SJSA1 (cell line): Measurements from ENCODE around the gene PARS2. TPM values are rescaled to one million over a fixed set of nuclear protein-coding genes. Genes with fewer than 3 reads are reported as not detected.
"Not testable (repeated sequence)": the region's sequence is repeated elsewhere in the genome, so short reads cannot be mapped to it uniquely, and the experiment has no call there.

Source experiments
- DNase-seq, 2 experiments: peaks; one replicate each; pipeline ENCODE4 v3.0.0-alpha.2; 2015 to 2020; ENCODE audit warnings: low spot score in 2 of 2, low read depth in 1 of 2
- H3K27ac ChIP-seq: fragments of 250-450 bp; sonication (Bioruptor Pico); 2 replicates; pipeline ENCODE4 v1.5.1; 2020; ENCODE audit warnings: mild to moderate bottlenecking, moderate library complexity
- H3K27me3 ChIP-seq: fragments of 250-450 bp; sonication (Bioruptor Pico); replicated peaks from 2 replicates; pipeline ENCODE4 v1.5.1; 2020; ENCODE audit warnings: mild to moderate bottlenecking, moderate library complexity
- H3K36me3 ChIP-seq: fragments of 250-450 bp; sonication (Bioruptor Pico); 2 replicates; pipeline ENCODE4 v1.5.1; 2020; ENCODE audit warnings: mild to moderate bottlenecking
- H3K4me1 ChIP-seq: fragments of 250-450 bp; sonication (Bioruptor Pico); replicated peaks from 2 replicates; pipeline ENCODE4 v1.6.1; 2021; ENCODE audit warnings: mild to moderate bottlenecking
- H3K4me3 ChIP-seq: fragments of 250-450 bp; sonication (Bioruptor Pico); 2 replicates; pipeline ENCODE4 v1.5.1; 2020; ENCODE audit warnings: mild to moderate bottlenecking
- H3K9me3 ChIP-seq: fragments of 250-450 bp; sonication (Bioruptor Pico); replicated peaks from 2 replicates; pipeline ENCODE4 v1.5.1; 2020; ENCODE audit warnings: mild to moderate bottlenecking
- total RNA-seq: library from RNA; depleted of rRNA; stranded (reverse); fragments of >200 nt; shearing (Covaris generic); gene quantifications from 2 replicates; pipeline ENCODE4 v1.2.3, GENCODE V29; 2014

PARS2 gene
- total RNA-seq, 1 experiment from 2014 or later, result 4.6 TPM

DNA sequence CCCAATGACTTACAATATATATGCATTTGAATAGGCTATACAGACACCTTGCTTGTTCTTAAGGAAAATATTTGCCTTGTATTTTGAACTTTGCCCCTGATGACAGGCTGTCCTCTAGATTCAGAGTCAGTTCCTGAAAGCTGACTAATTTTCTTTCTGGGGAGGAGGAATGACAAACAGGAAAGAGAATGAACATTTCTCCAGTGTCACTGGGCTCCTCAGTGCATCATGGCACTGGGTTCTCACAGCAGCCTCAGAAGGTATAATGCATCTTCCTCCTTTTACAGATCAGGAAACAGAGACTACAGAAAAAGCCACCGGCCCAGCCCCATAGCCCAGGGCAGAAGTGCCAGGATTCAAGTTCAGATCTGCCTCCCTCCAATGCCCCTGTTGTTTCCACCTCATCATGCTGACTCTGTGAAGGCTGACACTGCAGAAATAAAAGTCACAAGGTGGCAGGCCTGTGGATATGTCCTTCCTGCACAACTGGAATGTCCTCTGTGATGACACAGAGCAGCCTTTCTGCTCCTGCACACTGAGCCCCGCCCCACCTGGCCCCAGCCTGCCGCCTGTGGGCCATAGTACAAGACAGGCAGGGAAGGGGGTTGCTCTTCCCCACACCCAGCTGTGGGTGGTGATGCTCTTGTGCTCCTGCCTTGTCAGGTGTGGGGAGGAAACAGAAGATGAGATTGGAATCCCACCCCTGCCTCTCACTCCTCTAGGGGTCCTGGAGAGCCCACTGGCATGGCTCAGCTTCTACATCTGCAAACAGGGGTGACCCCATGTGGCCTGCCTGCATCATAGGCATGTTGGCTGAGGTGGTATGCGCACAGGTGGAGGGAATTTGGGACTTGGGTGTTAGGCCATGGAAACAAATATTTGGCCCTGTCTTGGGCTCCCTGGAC lies 30.4 kb upstream of the PARS2 start:
- H3K27ac ChIP-seq, result no peak overlapping the region
- no peaks in the 10 kb centered on the region for H3K4me1 ChIP-seq
- no peak overlapping the region for H3K4me3 ChIP-seq
- H3K27me3 ChIP-seq, result peaks cover 18% of the 10 kb centered on the region
- no peaks in the 10 kb centered on the region for H3K36me3 ChIP-seq
- DNase-seq, result no peak
- H3K9me3 ChIP-seq, result peaks cover 9% of the 10 kb centered on the region; the same call in 1 of the 2 replicates

DNA sequence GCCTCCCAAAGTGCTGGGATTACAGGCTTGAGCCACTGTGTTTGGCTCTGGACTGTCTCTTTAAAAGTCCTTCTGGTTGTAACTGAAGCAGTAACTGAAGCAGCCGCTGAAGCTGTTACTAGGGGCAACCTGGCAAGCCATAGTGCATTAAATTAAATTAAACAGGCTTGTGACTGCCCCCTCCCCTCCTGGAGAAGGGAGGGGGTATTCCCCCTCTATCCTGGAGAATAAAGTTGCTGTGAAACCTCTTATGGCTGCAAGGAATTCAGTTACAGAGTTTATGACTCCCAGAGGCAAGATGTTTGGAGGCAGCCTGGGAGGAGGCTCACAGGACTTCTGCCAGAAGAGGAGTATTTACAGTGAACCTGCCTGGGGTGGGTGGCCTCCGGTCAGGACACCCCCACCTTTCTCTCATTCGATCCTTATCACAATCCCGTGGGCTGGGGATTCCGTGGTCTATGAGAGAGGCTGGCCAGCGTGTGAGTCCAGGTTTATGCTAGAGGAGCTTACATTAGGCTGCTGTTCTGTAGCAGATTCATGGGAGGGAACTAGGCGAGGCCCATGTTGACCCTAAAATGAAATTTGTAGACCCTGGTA lies 28.5 kb upstream of the PARS2 start:
- Histone ChIP-seq H3K27me3 (0 out of 2 replicates have a peak, but pooled peaks cover 7% of the 10 kb centered on the region), H3K9me3 (peaks cover 9% of the 10 kb centered on the region; the same call in 1 of the 2 replicates), H3K27ac (no peak overlapping the region), H3K4me1 (no peaks in the 10 kb centered on the region), H3K36me3 (no peaks in the 10 kb centered on the region), H3K4me3 (no peak overlapping the region)
- no peak for DNase-seq

DNA sequence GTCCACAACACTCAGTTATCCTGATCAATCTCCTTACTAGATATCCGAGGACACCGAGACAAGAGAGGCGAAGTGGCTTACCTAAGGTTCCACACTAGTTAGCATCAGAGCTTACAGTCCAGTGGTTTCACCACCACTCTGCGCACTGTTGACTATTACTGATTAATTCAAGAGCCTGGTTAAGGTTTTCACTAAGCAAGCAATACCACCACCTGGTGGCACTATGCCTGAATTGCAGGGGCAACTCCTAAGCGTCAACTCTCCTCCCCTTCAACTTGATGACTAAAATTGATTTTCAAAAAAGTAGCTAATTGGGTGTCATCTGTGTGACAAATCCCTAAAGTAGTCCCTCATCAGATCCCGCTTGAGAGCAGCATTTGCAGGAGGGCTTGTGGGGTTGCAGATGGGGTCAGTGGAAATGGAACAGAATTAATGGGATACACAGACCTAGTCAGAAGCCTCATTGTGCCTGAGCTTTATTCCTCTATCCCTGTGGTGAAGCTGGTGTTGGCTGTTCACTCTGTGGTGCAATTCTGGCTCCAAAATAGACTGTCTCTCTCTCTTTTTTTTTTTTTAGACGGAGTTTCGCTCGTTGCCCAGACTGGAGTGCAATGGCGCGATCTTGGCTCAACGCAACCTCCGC lies 27.7 kb upstream of the PARS2 start:
- Histone ChIP-seq H3K4me3 (no peak overlapping the region), H3K4me1 (no peaks in the 10 kb centered on the region), H3K9me3 (peaks cover 9% of the 10 kb centered on the region; the same call in 1 of the 2 replicates), H3K27me3 (peaks cover 11% of the 10 kb centered on the region; the same call in 1 of the 2 replicates), H3K36me3 (no peaks in the 10 kb centered on the region), H3K27ac (no peak overlapping the region)
- DNase-seq, result no peak

DNA sequence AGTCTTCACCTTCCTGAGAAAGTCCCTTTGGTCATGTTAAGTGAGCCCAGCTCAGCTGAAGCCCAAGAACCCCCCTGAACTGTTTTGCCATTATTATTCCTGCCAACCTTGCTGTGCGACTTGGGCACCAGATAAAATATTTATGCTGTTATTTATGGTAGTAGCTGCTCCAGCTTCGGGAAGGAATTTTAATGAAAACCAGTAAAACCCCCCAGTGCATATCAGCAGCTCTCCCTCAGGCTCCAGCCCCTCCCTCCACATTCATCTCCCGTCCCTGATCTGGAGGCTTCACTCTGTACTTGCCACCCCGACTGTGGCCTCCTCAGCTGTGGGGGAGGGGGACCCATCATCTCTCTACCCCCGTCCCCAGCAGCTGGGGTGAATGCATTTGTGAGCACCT lies 24.1 kb upstream of the PARS2 start:
- H3K4me3 ChIP-seq, result no peak overlapping the region
- no peaks in the 10 kb centered on the region for H3K36me3 ChIP-seq
- no peak for DNase-seq
- H3K27ac ChIP-seq, result no peak overlapping the region
- no peaks in the 10 kb centered on the region for H3K4me1 ChIP-seq
- H3K27me3 ChIP-seq, result peaks cover 23% of the 10 kb centered on the region
- H3K9me3 ChIP-seq, result peaks cover 9% of the 10 kb centered on the region; the same call in 1 of the 2 replicates

DNA sequence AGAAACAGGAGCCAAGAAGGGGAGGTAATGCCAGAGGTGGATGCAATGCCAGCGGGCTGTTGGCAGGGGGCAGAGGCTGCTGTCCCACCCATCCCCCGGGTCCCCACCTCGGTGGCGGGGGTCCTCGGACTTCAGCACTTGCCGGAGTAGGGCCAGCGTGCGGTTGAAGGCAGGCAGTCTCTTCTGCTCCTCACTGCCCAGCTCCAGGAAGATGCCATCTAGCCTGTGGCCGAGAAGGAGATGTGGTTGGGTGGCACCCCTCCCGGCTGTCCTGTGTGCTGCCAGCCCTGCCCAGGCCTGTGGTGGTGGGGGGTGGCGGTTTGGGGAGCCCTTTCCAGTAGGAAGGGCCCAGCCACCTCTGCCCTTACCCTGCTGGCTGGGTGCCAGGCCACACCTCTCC lies 23.3 kb upstream of the PARS2 start:
- H3K4me1 ChIP-seq, result no peaks in the 10 kb centered on the region
- peaks cover 28% of the 10 kb centered on the region for H3K27me3 ChIP-seq
- H3K27ac ChIP-seq, result no peak overlapping the region
- no peak overlapping the region for H3K4me3 ChIP-seq
- no peaks in the 10 kb centered on the region for H3K36me3 ChIP-seq
- peaks cover 9% of the 10 kb centered on the region; the same call in 1 of the 2 replicates for H3K9me3 ChIP-seq
- DNase-seq, result no peak

DNA sequence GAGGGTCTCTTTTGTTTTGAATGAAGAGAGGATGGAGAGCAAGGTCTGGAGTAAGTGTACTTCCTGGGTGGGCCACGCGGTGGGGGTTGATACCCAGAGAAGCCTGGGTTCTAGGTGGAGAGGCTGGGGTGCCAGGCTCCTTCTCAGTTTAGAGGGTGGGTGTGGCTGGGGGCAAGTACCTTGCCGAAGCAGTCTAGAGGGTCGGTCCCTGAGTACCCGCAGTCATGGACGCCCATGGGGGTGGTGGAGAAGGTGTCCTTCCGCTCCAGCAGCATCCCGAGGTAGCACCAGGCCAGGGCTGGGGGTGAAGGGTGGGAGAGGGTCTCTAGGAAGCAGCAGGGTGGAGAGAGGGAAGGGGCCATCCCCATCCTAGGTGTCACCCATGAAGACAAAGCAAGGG lies 22.5 kb upstream of the PARS2 start:
- no peaks in the 10 kb centered on the region for H3K4me1 ChIP-seq
- no peak for DNase-seq
- no peaks in the 10 kb centered on the region for H3K36me3 ChIP-seq
- H3K4me3 ChIP-seq, result no peak overlapping the region
- peaks cover 36% of the 10 kb centered on the region for H3K27me3 ChIP-seq
- H3K27ac ChIP-seq, result no peak overlapping the region
- peaks cover 3% of the 10 kb centered on the region; the same call in 1 of the 2 replicates for H3K9me3 ChIP-seq

DNA sequence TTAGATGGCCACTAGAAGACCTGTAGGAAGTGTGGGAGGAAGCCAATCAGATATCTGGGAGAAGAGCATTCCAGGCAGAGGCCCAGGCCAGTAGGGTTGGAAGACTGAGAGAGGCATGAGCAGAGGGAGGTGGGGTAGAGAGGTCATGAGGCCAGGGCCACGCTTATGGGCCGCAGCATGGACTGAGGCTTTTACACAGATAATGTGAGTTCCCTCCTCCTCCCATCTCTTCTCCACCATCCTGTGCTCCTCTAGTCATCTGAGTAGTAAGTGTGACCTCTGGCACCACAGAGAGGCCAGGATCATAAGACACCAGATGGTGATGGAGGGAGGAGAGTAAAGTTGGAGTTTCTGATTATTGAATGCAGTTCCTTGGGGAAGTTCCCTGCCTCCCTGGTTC lies 19.7 kb upstream of the PARS2 start:
- H3K4me3 ChIP-seq, result no peak overlapping the region
- H3K4me1 ChIP-seq, result no peaks in the 10 kb centered on the region
- no peaks in the 10 kb centered on the region for H3K36me3 ChIP-seq
- H3K27me3 ChIP-seq, result peaks cover 49% of the 10 kb centered on the region
- H3K9me3 ChIP-seq, result no peaks in the 10 kb centered on the region
- DNase-seq, result no peak
- no peak overlapping the region for H3K27ac ChIP-seq

DNA sequence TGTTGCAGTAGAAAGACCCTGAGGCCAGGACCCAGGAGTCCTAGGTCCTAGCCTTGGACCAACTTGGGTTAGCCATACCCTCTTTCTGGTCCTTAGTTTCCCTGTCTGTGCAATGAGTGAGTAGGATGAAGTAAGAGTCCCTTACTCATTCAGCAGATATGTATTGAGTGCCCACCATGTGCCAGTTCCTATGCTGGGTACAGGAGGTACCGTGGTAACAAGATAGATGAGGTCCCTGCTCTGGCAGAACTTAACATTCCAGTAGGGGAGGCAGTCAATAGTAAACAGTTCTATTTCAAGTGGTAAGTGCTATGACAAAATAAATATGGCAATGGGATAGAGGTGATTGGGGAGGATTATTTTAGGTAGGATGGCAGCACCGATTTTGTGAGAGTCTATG lies 18.3 kb upstream of the PARS2 start:
- Histone ChIP-seq H3K27ac (no peak overlapping the region), H3K9me3 (no peaks in the 10 kb centered on the region), H3K36me3 (no peaks in the 10 kb centered on the region), H3K4me3 (no peak overlapping the region), H3K27me3 (peaks cover 49% of the 10 kb centered on the region), H3K4me1 (no peaks in the 10 kb centered on the region)
- no peak for DNase-seq

DNA sequence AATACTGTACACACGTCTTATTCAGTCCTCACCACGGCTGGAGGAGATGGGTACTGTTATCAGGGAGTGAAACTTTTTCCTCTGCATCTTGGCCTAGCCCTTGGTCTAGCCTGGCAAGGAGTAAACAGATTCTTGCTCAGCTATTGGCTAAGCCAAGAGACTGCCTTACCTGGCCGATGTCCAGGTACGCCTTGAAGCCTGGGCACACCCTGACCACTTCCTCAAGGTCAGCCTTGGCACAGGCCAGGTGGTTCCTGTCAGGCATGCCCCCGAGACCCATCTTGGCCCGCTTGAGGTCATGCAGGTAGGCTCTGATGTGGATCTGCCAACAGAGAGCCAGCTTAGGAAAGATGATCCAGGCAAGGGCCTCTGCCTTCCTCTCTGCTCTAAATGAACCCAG lies 17.8 kb upstream of the PARS2 start:
- Histone ChIP-seq H3K36me3 (no peaks in the 10 kb centered on the region), H3K27ac (no peak overlapping the region), H3K4me1 (no peaks in the 10 kb centered on the region), H3K4me3 (no peak overlapping the region), H3K27me3 (peaks cover 46% of the 10 kb centered on the region), H3K9me3 (no peaks in the 10 kb centered on the region)
- DNase-seq, result no peak

DNA sequence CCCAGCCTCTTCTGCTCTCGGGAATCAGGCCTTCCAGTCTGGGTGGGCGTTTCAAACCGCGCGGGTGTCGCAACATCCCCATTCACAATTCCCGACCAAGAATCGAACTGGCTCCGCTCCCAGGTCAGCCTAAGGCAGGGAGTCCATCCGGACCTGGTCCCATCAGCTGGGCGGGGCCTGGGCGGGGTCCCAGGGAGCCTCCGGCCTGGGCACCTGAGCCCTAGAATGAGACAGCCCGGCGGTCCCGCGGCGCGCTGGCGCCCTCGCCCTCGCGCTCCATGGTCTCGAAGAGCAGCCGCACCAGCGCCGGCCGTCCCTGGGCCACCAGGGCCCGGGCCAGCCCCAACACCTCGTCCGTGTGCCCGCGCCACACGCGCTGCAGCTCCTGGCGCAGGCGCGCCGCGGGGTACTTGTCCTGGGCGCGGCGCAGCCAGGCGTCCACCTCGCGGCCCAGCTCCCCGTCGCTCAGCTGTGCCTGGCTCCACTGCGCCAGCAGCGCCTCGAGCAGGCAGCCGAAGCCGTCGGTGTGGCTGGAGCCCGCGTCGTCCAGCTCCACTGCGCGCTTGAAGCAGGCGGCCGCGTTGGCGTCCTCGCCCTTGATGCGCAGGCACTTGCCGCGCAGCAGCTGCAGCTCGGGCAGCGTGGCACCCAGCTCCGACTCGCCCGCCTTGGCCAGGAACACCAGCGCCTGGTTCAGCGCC lies 16.9 kb upstream of the PARS2 start:
- H3K4me1 ChIP-seq, result no peaks in the 10 kb centered on the region
- H3K9me3 ChIP-seq, result no peaks in the 10 kb centered on the region
- DNase-seq, result no peak
- no peak overlapping the region for H3K4me3 ChIP-seq
- H3K27me3 ChIP-seq, result peaks cover 44% of the 10 kb centered on the region
- no peaks in the 10 kb centered on the region for H3K36me3 ChIP-seq
- H3K27ac ChIP-seq, result no peak overlapping the region

DNA sequence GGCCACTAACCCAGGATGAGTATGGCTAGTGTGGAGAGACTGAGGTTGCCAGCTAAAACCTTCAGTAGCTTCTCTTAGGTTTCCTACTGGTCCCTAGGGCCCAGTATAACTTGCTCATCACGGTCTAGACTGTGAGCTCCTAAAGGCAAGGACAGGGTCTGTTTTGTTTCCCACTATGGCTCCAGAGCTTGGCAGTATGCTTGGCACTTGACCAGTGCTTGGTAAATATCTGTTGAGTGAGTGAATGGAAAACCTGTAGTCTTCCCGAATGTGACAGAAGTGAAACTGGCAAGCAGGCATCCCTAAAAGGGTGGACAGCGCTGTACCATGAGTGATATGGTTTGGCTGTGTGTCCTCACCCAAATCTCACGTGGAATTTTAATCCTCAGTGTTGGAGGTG lies 13.1 kb upstream of the PARS2 start:
- H3K4me1 ChIP-seq, result no peaks in the 10 kb centered on the region; the same call in 1 of the 2 replicates
- H3K9me3 ChIP-seq, result no peaks in the 10 kb centered on the region
- peaks cover 19% of the 10 kb centered on the region; the same call in 1 of the 2 replicates for H3K27me3 ChIP-seq
- no peak overlapping the region for H3K27ac ChIP-seq
- no peak for DNase-seq
- H3K4me3 ChIP-seq, result no peak overlapping the region
- no peaks in the 10 kb centered on the region for H3K36me3 ChIP-seq

DNA sequence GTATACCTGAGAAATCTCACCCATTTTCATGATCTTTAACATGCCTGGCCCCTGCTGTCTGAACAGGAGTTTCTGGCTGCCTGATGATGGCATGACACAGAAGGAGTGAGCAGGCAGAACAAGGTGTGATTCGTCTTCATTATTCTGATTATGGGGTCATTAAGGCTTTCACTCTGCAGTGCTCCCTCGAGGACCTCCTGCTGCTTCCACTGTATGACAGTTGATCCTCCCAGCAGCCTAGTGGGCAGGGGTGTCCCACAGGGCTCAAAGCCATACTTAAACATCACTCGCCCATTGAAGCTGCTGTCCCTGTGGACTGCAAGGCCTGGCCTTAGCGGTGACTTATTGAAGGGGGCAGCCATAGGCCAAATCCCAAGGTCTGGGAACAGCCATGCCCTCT lies 12.7 kb upstream of the PARS2 start:
- Histone ChIP-seq H3K27ac (no peak overlapping the region), H3K36me3 (no peaks in the 10 kb centered on the region), H3K4me3 (no peak overlapping the region), H3K27me3 (peaks cover 15% of the 10 kb centered on the region; the same call in 1 of the 2 replicates), H3K9me3 (no peaks in the 10 kb centered on the region), H3K4me1 (no peaks in the 10 kb centered on the region; the same call in 1 of the 2 replicates)
- DNase-seq, result no peak

DNA sequence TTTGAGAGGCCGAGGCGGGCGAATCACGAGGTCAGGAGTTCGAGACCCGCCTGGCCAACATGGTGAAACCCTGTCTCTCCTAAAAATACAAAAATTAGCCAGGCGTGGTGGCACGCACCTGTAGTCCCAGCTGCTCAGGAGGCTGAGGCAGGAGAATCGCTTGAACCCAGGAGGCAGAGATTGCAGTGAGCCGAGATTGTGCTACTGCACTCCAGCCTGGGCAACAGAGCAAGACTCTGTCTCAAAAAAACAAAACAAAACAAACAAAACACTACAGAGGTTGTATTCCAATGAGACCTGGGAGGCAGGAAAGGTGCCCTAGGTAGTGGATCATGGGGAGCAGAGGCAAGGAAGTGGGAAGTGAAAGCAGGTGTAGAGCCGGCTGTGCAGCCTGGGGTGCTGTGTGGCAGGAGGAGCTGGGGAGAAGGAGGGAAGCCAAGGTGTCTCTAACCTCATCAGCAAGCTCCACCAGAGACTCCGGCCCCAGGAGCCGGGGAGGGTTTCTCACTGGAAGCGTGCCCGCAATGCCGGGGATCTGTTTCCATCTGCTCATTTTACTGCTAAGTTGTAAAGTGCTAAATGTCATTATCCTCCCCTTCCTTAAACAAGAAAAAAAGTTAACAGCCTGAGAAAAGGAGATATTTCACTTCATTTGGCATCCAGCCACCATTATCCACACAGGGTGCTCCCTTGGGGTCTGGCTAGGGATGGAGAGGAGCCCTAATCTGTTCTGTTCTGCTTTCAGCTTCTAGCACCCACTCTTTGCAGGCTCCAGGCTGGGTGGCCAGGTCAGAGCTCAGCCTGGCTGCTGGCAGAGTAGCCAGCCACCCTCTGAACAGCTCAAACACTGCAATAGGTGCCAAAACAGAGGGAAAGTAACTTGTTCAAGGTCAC lies 11.8 kb upstream of the PARS2 start:
- not testable (repeated sequence) for H3K4me3 ChIP-seq, H3K4me1 ChIP-seq, H3K27me3 ChIP-seq, H3K27ac ChIP-seq, DNase-seq, H3K36me3 ChIP-seq, H3K9me3 ChIP-seq
